Measurements from ENCODE around the gene GGT7.

GGT7 gene

DNA sequence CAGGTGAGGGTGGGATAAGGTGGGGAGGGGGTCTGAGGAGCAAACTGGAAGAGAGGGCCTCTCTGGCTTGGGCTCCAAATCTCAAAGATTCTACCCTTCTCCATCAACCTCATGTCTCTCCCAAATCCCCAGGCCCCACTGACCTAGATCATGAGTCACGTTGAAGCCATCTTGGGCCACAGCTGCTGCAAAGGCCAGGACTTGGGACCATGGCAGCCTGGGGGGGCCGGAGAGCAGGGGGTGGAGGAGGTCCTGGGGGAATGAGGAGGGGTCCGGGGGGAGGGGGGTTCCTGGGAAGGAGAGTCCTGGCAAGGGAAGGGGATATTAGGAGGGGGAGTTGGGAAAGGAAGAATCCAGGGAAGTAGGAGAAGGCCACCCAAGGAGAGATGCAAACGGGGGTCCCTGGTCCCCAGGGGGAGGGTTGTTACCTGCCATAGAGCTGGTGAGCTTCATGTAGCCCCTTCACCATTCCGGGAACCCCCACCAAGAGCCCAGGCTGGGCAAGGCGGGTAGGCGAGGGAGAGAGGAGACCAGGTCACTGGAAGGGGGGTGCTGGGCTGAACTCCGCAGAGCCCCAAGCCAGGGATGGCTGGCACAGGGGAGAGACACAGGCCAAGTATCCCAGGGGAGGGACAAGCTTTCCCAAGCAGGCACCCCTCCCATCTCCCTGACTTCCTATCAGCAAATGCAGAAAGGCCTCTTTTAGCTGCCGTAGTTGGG lies 12.7 kb downstream of the GGT7 start:
- DNase-seq (ENCODE audit: low read depth), result no peak
- H3K4me3 ChIP-seq (ENCODE audit: low read length), result no peak overlapping the region
- TF ChIP-seq, protein P1, sequence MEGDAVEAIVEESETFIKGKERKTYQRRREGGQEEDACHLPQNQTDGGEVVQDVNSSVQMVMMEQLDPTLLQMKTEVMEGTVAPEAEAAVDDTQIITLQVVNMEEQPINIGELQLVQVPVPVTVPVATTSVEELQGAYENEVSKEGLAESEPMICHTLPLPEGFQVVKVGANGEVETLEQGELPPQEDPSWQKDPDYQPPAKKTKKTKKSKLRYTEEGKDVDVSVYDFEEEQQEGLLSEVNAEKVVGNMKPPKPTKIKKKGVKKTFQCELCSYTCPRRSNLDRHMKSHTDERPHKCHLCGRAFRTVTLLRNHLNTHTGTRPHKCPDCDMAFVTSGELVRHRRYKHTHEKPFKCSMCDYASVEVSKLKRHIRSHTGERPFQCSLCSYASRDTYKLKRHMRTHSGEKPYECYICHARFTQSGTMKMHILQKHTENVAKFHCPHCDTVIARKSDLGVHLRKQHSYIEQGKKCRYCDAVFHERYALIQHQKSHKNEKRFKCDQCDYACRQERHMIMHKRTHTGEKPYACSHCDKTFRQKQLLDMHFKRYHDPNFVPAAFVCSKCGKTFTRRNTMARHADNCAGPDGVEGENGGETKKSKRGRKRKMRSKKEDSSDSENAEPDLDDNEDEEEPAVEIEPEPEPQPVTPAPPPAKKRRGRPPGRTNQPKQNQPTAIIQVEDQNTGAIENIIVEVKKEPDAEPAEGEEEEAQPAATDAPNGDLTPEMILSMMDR (conservative IDR thresholded peaks at IDR 0.05; ENCODE audit: low read depth, low read length), result no peak

- H3K4me3 ChIP-seq (ENCODE audit: low read length), result no peak overlapping the region
- TF ChIP-seq, protein P1 (conservative IDR thresholded peaks at IDR 0.05; ENCODE audit: low read depth, low read length), result no peak
- DNase-seq (ENCODE audit: low read depth), result no peak
These were observed 13.3 kb downstream of the GGT7 start for GRCh38 chr20:34859367-34859766.

DNA sequence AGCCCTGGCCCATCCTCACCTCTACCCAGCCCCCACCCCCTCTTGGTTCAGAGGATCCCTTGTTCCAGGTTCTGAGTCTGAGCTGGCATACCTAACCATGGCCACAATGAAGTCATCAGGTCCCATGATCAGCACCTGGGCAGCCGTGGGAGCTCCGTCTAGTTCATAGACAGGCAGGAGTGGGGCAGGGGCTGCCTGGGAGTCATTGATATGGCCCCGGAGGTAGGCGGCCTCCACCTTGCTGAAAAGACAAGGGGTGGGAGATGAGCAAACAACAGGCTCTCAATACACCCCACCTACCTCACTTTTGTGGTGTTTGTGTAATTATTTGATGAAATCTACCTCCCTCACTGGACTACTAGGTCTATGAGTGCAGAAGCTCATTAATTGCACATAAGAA lies 20.4 kb downstream of the GGT7 start:
- no peak for DNase-seq (ENCODE audit: low read depth)
- TF ChIP-seq, protein P1 (conservative IDR thresholded peaks at IDR 0.05; ENCODE audit: low read depth, low read length), result no peak
- H3K4me3 ChIP-seq (ENCODE audit: low read length), result no peak overlapping the region

DNA sequence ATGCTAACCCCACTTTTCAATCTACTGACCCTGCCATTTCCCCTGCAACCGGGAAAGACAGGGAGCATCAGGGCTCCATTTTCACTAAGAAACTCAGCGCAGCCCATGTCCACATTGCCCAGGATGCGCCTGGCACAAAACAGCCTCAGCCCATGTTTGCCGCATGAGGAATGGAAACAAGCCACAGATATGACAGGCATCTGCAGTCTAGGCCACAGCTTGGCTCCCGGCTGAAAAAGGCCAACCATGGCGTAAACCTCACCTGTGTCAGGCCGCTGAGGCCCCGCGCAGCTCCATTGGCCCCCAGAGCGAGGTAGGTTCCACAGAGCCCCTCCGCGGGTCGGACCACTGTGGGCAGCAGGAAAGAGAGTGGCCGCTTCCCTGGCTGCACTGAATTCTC lies 21.7 kb downstream of the GGT7 start:
- H3K4me3 ChIP-seq (ENCODE audit: low read length), result no peak overlapping the region
- TF ChIP-seq, protein P1 (conservative IDR thresholded peaks at IDR 0.05; ENCODE audit: low read depth, low read length), result no peak

GRCh38 chr20:34849778-34850177 lies 22.9 kb downstream of the GGT7 start:
- TF ChIP-seq, protein P1 (conservative IDR thresholded peaks at IDR 0.05; ENCODE audit: low read depth, low read length), result no peak
- H3K4me3 ChIP-seq (ENCODE audit: low read length), result no peak overlapping the region
- no peak for DNase-seq (ENCODE audit: low read depth)

More for the DNA sequence above, 21.7 kb downstream of the GGT7 start:
- DNase-seq (ENCODE audit: low read depth), result no peak

DNA sequence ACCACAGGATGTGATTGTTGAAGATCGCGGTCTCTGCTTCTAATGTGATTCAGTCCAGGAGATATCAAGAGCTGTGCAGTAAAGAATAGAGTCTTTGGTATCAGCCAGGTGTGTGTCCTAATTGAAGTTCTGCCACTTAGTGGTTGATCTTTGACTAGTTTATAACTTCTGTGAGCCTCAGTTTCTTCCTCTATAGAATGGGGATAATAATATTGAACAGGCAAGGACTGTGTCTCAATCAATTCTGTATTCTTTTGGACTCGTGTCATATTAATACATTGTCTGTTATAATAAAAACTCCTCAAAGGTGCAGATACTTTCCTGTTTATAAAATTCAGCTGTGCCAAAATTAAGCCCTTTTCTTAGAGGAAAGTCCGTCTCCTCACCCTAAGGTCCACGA lies 24.1 kb downstream of the GGT7 start:
- TF ChIP-seq, protein P1 (conservative IDR thresholded peaks at IDR 0.05; ENCODE audit: low read depth, low read length), result no peak
- no peak for DNase-seq (ENCODE audit: low read depth)
- H3K4me3 ChIP-seq (ENCODE audit: low read length), result no peak overlapping the region

- TF ChIP-seq, protein P1 (conservative IDR thresholded peaks at IDR 0.05; ENCODE audit: low read depth, low read length), result no peak
- no peak for DNase-seq (ENCODE audit: low read depth)
- no peak overlapping the region for H3K4me3 ChIP-seq (ENCODE audit: low read length)
These were observed 29.2 kb downstream of the GGT7 start for GRCh38 chr20:34843421-34843820.
